ENCODE results near the gene PIP5K1B.

DNA sequence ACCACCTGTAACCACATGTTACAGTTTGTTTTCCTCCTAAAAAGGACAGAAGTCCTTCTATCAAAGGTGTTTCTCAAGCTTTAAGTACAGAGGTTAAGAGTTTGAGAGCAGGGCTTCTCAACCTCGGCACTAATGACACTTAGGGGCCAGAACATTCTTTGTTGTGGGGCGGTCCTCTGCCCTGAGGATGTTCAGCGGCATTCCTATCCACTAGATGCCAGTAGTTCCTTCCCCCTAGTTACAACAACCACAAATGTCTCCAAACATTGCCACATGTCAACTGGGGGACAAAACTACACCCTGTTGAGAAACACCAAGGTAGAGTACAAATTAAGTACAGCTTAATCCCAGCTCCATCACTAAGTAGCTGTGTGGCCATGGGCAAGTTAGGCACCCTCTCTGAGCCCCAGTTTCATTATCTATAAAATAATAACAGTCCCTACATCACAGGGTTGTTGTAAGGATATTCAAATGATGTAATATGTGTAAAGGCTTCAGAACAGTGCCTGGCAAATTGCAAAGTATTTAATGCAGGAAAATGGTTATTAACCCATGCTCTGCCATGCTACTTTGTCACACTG is 44.6 kb downstream of the PIP5K1B start:
- TF ChIP-seq, protein P1, sequence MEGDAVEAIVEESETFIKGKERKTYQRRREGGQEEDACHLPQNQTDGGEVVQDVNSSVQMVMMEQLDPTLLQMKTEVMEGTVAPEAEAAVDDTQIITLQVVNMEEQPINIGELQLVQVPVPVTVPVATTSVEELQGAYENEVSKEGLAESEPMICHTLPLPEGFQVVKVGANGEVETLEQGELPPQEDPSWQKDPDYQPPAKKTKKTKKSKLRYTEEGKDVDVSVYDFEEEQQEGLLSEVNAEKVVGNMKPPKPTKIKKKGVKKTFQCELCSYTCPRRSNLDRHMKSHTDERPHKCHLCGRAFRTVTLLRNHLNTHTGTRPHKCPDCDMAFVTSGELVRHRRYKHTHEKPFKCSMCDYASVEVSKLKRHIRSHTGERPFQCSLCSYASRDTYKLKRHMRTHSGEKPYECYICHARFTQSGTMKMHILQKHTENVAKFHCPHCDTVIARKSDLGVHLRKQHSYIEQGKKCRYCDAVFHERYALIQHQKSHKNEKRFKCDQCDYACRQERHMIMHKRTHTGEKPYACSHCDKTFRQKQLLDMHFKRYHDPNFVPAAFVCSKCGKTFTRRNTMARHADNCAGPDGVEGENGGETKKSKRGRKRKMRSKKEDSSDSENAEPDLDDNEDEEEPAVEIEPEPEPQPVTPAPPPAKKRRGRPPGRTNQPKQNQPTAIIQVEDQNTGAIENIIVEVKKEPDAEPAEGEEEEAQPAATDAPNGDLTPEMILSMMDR (conservative IDR thresholded peaks at IDR 0.05 in 1 of 2, IDR thresholded peaks at IDR 0.05 in 1 of 2; ENCODE audit: low read depth in 1 of 2, low read length in 2 of 2) = no peak
- no peak for TF ChIP-seq EZH2 (IDR thresholded peaks at IDR 0.05; ENCODE audit: low read length, missing control alignments)

All from fibroblast of lung (primary cell).